Posterior cingulate gyrus (tissue), 11 donors: ENCODE measurements around the gene SLC25A29.
A peak's percentile ranks its signal among the peaks of the same experiment; 100 is the strongest.
"Not testable (repeated sequence)": the region's sequence is repeated elsewhere in the genome, so short reads cannot be mapped to it uniquely, and the experiment has no call there.

Experiments used
- DNase-seq, 10 donors: peaks; one replicate each; pipeline versions ENCODE4 v3.0.0 to v3.0.0-alpha.2; 2020 to 2021; ENCODE audit warnings: mixed read lengths in 3 of 10
- intact Hi-C: fragments of 100-400 bp; cut with DNase I; formaldehyde crosslinking; loops from one replicate; pipeline ENCODE4 v1.15.1; 2023

Gene SLC25A29

DNA sequence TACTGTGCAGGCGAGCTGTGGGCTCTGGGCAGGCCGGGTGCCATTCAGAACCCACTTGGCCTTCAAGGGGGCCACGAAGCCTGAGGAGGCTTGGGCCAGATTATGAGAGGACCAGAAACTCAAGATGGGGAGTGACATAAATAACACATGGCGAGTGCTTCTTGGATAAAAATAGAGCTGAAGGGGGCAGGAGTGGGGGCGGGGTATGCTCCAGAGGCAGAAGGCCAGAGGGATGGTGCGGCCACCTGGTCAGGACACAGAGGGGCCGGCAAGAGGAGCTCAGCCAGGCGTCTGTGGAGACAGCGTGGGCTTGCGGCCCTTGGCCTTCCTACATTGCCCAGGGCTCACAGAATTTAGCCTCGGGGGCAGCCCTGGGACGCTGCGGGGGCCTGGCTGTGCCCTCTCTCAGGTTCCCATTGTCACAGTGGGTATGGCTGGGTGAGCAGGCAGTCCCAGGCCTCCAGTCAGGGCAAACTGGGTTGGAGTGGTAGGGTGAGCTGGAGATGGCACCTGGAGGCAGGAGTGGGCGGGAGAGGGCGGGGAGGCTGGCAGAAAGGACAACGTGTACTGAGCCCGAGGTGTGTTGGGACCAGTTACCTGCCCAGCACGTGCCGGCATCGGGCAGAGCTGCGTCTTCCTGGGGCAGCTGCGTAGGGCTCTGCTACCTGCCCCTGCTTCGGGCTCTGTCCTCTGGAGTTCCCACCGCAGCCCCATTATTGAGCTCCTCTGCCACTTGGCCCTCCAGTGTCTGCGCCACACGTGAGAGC is 7.4 kb upstream of the SLC25A29 start:
- DNase-seq, result no peak
- intact Hi-C loops, result no loop called here

DNA sequence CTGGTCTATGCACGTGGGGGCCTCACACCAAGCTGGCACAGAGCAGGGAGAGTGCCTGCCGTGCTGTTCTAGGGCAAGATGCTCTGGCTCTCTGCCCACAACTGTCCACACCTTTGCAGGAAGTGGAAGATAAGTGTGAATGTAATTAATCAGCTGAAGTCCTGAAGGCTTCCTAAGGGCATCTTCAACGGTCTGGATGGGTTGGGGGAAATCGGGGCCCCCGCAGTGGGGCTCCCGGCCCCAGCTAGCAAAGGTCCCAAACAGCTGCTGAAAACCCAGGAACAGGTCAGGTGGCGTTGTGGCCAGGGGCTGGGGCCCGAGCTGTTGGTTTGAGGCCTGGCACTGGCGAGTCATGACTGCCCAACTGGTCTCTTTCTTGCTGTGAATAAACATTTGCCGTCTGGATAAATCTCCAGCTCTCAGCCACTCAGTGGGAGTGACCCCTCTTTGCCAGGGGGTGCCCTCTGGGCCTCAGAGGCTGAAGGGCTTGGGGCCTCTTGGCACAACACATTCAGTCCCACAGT is 6.7 kb upstream of the SLC25A29 start:
- intact Hi-C loops, result no loop called here
- DNase-seq, result no peak

DNA sequence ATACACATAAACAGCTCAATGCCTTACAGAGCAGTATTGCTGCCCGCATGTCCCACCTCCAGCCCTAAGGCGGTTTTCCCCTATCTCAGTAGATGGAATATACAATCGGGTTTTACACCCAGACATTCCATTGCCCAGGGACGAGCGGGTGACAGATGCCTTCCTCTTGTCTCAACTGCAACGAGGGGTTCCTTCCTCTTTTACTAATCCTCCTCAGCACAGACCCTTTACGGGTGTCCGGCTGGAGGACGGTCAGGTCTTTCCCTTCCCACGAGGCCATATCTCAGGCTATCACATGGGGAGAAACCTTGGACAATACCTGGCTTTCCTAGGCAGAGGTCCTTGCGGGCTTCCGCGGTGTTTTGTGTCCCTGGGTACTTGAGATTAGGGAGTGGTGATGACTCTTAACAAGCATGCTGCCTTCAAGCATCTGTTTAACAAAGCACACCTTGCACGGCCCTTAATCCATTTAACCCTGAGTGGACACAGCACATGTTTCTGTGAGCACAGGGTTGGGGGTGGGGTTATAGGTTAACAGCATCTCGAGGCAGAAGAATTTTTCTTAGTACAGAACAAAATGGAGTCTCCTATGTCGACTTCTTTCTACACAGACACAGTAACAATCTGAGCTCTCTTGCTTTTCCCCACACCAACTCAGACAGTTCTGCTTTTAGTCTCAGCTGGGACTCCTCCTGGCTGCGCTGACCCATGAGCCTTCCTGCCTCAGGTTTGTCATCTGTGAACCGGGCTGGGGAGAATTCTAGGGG is 6.0 kb upstream of the SLC25A29 start:
- intact Hi-C loops, DNase-seq: not testable (repeated sequence)

DNA sequence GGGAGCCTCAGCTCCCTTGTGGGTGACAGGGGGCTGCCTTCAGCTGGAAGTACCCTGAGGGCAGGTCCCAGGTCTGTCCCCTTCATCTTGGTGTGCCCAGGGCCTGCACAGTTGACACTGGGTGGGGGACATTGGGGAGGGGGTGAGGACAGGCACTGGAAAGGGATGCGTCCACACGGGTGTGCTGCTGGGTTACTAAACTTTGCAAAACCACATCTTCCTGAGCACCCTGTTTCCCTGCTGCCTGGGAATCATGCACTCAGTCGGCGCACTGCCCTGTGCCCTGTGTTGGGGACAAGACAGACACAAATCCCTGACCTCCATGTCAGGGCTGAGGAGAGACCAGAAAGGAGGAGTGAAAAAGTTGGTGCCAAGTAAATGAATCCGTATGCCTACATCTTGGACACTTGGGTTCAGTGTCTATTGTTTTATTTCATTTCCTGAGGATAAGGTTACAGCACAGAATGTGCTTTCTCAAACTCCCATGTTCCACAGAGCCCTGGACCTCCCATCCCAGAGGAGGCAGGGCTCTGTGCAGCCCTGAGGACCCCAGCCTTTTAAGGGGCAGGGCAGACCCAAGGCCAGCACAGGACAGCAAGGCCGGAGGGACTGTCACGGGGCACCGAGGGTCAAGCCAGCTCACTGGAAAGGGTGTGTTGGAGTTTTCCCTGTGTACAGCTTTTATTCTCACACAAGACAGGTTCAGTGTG is 2.9 kb upstream of the SLC25A29 start:
- DNase-seq, result no peak
- intact Hi-C loops, result loop anchor here (5.0 to 10.0 kb wide), 3 partner anchors 67 to 324 kb away; partner anchors contain the start of gene WDR25

DNA sequence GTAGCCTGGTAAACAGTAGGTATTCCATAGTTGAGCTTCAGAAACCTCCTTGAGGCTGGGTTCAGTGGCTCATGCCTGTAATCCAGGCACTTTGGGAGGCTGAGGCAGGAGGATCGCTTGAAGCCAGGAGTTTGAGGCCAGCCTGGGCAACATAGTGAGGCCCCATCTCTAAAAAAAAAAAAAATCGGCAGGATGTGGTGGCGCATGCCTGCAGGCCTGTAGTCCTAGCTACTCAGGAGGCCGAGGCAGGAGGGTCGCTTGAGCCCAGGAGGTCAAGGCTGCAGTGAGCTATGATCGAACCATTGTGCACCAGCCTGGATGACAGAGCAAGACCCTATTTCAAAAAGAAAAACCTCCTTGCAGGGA is 2.2 kb upstream of the SLC25A29 start:
- not testable (repeated sequence) for DNase-seq
- intact Hi-C loops, result loop anchor here (5.0 to 10.0 kb wide), 3 partner anchors 66 to 324 kb away; partner anchors contain the start of gene WDR25

DNA sequence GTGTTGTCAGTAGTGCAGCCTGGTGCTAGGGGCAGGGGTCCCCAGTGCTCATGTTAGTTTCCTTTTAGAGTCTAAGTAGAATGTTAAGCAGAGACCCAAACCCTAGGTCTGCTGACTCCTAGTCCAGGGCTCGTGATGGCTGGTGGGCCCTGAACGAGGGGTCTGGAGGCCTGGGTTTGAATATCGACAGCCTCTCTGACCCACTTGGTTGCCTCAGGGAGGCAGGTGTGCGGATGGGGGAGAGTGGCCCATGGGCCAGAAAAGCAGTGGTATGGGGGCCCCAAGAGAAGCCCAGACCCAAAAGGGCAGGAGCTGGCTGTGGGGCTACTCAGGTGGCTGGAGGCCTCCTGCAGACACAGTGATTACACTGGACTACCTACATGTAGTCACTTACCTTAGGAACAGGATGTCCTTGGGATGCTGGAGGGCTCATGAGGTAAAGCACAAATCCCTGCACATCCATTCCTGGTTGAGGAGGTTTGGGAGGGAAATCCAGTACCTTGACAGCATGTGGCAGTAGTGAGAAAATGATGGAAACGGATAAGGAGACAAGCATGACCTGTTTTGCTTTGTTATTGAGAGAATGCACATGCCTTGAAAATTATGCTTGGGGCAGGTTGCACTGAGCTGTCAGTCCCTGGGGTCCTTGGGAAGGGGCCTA is 1.7 kb upstream of the SLC25A29 start:
- peak in 1 of 10 donors; percentile 72 for DNase-seq
- intact Hi-C loops, result loop anchor here (2.0 to 10.0 kb wide), 4 partner anchors 33 to 323 kb away; partner anchors contain the start of gene WDR25

DNA sequence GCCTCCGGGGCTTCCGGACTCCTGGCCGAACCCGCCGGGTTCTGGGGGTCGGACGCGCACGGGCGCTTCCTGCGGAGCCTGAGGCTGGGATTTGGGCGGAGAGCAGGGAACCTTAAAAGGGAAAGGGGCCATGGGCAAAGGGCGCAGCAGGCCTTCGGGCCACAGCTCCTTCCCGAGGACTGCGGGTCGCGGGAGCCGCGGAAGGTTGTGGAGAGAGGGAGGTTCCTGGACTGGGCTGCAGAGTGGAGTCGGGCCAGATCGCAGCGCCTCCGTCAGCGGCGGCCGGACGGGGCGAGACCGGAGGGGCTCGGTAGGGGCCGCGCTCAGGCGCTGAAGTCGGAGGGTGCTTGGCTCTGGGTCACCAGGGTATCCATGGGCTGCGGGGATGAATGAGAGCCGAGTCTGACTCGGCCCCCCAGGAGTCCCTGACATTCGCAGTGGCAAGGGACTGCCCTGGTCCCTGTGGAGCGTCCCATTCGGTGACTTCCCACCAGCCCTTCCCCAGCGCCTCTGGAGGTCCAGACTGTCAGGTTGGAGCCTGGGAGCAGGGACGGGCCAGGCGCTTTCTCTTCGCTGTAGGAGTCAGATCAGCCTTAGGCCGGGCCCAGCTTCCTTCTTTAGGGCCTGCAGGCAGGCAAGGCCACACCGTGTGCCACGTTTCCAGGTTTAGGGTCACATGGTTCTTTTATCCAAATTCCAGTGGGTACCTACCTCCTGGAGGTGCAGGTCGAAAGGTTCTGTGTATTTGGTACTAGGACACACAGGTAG is 938 bp upstream of the SLC25A29 start:
- DNase-seq, result peak in 2 of 10 donors; percentile 35 to 89
- intact Hi-C loops, result loop anchor here (2.0 to 10.0 kb wide), 4 partner anchors 34 to 322 kb away; partner anchors contain the start of gene WDR25

DNA sequence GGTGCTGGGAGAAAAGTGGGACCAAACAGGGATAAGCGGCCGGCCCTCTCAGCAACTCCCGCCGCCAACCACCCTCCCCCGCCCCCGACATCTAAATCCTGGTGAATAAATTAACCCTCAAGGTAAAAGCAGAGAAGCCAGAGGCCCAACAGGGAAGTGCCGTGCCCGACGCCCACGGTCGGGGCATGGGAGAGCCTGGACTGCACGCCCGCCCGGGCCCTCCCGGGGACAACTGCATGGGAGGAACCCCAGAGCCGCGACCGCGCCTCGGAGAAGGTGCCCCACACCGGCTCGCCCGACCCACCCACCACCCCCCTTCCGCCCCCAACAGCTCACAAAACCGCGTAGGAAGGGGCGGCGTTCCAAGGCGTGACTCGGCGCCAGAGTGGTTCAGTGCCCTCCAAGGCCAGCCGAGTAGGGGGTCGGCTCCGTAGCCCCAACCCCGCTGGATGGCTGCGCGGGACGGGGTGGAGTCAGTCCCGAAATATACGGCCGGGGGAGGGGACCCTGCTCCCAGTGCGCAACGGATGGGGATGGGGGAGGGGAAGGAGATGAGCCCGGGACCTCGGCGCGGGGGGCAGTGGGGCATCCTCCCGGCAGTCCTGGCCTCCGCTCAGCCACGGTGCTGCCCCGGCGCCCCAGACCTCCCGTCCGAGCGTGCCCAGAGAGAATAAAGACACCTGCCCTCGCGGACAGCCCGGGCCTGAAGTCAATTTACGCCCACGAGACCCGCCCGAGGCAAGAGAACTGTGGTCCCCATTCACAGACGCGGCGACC is 732 bp downstream of the SLC25A29 start:
- intact Hi-C loops, result loop anchor here (2.0 to 10.0 kb wide), 4 partner anchors 35 to 321 kb away; partner anchors contain the start of gene WDR25
- no peak for DNase-seq

DNA sequence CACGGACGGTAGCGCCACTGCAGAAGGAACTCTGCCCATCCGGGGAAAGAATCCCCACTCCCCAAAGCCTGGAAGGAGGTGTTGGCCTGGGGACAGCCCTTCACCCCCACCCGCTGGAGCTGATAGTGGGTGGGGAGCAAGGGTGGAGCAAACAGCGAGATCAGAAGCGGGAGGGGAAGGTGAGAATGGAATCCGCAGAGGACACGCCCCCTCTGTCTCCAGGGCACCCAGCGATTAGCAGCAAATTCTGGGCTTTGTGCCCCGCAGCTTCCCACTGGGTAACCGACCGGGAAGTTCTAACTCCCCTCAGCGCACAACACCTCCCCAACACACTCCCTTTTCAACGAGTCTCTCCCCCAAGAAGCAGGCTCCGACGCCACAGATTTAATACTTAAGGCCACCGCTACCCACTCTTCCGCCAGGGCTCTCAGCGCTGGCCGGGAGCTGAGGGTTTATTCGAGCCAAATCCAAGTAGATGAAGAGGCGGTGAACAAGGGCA is 1.4 kb downstream of the SLC25A29 start:
- peak in 3 of 10 donors; percentile 29 to 89 (median 32) for DNase-seq
- intact Hi-C loops, result loop anchor here (5.0 to 10.0 kb wide), 3 partner anchors 63 to 320 kb away; partner anchors contain the start of gene WDR25

DNA sequence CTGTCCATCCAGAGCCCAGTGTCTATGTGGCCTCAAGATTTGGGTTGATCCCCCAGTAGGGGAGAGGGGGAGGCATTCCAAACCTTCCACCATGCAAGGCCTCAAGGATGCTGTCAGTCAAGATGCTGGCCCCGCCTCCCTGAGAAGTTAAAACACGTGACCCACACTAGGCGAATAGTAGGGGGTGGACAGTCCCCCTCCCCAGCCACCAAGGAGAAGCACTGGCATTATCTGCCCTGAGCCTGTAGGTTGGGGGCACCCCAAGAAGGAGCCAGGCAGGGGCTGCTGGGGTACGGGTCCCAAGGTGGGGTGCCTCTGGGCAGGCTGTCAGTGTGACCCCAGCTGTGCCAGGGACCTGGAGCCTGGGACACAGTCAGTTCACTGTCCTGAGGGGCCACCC is 2.3 kb downstream of the SLC25A29 start:
- intact Hi-C loops, result loop anchor here (10.0 kb wide), 1 partner anchor 319 kb away; no protein-coding TSS in a partner anchor
- no peak for DNase-seq

DNA sequence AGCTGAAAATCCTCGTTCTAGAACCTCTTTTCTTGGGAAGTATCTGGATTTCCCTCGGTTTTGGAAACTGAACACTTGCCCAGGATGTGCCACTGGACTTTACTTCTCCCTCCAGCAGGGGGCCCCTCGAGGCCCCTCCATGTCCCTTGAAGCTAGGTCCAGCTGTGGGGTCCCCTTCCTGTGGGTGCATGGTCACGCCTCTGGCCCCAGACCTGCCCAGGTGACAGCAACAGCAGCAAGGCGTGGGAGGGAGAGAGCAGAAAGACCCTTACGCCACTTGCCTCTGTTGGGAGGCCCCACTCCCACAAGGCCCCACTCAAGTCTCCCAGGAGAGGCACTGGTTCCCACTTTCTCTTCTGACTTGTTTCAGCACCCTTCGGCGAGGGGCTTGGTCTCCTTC is 3.1 kb downstream of the SLC25A29 start:
- DNase-seq, result peak in 1 of 10 donors; percentile 35
- intact Hi-C loops, result loop anchor here (10.0 kb wide), 1 partner anchor 318 kb away; no protein-coding TSS in a partner anchor

DNA sequence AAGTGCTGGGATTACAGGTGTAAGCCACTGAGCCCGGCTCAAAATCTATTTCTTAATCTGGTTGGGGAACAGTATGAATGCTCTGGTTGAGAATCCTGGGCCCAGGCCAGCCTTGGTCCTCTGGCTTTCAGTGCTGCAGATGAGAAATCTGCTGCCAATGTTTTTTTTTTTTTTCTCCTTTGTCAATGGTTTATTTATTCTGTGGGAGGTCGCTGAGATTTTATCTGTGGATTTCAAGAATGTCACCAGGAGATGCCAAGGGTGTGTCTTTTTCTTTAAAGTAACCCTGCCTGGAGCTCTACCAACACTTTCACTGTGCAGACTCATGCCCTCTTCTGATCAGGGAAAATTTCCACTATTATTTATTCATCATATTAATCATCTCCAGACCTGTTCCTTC is 3.6 kb downstream of the SLC25A29 start:
- peak in 1 of 10 donors; percentile 69 for DNase-seq
- intact Hi-C loops, result loop anchor here (10.0 kb wide), 1 partner anchor 318 kb away; no protein-coding TSS in a partner anchor

DNA sequence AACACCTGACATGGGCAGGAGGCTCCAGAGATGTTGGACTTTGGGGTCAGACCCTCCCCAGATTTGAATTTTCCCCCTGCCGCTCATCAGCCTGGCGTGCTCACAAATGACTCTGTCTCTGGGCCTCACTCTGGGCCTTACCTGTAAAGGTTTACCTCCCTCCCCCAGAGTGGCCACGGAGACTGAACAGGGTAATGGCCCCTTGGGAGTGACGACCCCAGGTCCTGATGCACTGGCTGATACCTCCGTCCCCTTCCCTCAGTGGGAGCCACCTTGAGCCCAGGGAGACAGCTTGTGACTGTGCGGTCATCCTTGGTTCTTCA is 7.0 kb downstream of the SLC25A29 start:
- DNase-seq, result peak in 1 of 10 donors; percentile 51
- intact Hi-C loops, result no loop called here

DNA sequence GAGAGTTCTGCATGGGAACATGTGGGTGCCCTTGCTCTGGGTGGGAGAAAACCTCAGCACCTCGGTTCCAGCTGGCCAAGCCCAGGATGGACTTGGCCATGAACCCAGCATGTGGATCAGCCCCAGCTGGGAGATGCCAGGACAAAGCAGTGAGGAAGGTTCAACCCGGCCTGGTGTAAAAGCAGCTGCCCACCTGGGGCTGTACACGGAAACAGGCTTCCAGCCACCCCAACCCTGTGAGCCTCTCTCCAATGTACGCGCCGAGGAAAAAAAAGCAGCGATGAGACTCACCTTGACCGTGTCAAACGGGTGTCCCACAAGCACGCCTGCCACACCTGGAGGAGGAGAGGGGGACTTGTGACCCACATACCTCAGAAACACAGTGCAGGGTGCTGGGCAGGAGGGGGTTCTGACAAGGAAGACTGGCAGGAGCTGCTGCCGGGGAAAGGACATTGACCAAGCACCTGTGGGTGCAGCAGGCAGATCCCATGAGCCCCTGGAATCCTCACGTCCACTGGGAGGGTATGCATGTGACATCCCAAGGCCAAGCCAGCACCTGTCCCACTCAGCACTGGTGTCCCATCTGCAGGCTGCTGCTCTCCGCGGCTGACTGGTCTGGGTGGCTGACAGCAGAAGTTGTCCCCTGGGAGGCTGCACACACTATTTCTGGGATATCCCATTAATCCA is 7.5 kb downstream of the SLC25A29 start:
- intact Hi-C loops, result no loop called here

DNA sequence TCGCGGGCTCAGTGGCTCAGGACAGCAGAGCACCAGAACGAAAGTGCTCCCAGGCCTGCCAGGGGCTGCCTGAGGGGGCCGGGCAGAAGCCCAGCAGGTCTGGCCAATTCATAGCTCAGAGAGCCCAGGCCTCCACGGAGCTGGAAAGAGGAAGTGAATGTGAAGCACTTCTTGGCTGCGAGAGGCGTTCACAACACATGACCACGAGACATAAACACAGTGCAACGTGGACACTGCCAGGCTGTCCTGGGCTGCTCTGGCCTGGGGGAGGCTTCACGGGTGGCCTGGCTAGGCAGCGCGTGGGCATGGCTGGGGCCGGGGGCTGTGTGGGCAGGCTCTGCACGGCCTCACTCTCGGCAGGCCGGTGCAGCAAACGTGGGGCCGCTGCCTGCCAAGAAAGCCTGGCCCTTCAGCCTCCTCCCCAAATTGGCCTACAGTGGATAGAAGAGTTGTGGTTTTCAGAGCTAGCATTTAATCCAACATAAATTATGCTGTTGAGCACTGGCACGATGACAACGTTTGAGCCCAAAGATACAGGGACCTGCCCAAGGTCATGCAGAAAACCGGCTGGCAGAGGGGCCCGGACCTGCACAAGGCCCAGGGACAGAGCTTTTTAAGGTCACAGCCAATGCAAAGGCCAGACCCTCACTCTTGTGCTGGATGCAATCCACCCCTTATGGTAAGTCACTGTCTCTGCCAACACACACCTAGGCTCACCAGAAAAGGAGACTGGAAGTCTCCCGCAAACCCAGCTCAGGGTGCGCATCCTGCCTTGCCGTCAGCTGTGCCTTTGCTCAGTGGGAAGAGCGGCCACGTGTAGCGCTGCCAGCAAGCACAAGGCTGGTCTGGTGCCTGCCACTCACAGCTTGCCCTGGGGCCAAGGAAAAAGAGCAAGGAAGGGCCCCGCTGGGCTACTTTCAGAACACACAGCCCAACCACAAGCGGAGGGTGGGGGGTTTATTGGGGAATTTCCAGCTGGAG is 8.6 kb downstream of the SLC25A29 start:
- peak; percentile 46 to 92 (median 62) for DNase-seq

More for the DNA sequence above, 7.5 kb downstream of the SLC25A29 start:
- DNase-seq, result peak in 3 of 10 donors; percentile 50 to 72 (median 70)

DNA sequence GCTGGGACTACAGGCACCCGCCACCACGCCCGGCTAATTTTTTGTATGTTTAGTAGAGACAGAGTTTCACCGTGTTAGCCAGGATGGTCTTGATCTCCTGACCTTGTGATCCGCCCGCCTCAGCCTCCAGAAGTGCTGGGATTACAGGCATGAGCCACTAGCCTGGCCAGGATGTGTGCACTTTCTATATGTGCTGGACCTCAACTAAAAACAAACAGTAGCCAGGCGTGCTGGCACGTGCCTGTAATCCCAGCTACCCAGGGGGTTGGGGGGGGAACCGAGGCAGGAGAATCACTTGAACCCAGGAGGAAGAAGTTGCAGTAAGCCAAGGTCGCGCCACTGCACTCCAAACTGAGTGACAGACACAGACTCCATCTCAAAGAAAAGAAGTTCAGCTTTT is 9.5 kb downstream of the SLC25A29 start:
- intact Hi-C loops, result not testable (repeated sequence)
- DNase-seq, result peak in 3 of 10 donors; percentile 25 to 55 (median 43)

More for the DNA sequence above, 8.6 kb downstream of the SLC25A29 start:
- intact Hi-C loops, result no loop called here
